CD4-positive, alpha-beta T cell treated with Interleukin-2 at 100 ng/mL for 4 hours (primary cell): ENCODE data around the gene POLA2.
"Not testable (repeated sequence)": the region's sequence is repeated elsewhere in the genome, so short reads cannot be mapped to it uniquely, and the experiment has no call there.

ENCODE experiments used
- DNase-seq: peaks from one replicate; pipeline ENCODE4 v3.0.0-alpha.2; 2020; ENCODE audit warnings: low spot score

Gene POLA2

DNA sequence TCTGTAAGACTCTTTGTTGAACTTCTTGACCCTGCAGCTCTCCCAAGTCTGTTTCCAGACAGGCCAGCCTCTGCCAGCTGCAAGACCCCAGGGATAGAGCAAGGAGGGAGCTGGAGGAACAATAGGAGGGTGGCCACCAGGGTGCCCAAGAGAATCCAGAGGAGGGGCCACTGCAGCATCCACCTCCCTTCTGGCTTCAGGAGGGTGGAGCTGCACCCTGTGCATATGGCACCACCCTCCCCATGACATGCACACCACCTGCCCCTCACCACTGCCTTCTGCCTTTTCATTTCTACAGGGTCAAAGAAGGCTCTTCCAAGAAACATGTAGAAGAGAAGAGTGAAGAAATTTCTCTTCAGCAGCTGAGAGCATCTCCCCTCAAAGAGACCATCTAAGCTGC is 20.1 kb upstream of the POLA2 start:
- DNase-seq = no peak

DNA sequence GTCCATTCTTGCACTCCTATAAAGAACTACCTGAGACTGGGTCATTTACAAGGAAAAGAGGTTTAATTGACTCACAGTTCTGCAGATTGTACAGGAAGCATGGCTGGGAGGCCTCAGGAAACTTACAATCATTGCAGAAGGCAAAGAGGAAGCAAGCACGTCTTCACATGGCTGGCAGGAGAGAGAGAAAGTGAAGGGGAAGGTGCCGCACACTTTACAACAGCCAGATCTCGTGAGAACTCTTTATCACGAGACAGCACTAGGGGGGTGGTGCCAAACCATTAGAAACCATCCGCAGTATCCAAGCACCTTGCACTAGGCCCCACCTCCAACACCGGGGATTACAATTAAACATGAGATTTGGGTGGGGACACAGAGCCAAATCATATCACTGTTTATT is 19.4 kb upstream of the POLA2 start:
- no peak for DNase-seq

DNA sequence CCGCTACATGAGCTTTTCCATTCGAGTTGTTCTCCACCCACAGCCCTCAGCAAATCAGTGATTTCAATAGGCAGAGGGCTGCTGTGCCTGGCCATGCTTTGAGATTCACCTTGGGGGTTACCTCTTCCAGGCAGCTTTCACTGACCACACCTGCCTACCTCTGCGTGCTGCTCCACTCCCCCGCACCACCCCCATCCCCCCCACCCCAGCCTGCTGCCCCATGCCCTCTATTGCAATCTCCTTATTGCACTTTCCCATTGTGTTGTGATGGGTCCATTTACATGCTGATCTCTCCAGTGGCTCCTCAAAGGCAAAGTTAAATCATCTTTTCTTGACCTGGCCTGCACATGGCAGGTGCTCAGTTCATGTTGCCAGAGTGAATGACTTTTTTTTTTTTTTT is 18.0 kb upstream of the POLA2 start:
- no peak for DNase-seq

DNA sequence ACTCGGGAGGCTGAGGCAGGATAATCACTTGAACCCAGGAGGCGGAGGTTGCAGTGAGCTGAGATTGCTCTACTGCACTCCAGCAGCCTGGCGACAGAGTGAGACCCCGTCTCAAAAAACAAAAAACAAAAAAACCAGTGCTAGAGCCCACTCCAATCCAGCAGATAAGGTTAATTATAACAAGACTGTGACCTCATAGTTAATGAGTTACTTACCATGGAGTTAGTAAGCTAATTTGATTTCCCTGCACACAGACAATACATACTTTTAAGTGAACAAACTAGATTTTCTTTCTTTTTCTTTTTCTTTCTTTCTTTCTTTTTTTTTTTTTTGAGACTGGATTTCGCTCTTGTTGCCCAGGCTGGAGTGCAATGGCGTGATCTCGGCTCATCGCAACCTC is 16.7 kb upstream of the POLA2 start:
- DNase-seq = not testable (repeated sequence)

DNA sequence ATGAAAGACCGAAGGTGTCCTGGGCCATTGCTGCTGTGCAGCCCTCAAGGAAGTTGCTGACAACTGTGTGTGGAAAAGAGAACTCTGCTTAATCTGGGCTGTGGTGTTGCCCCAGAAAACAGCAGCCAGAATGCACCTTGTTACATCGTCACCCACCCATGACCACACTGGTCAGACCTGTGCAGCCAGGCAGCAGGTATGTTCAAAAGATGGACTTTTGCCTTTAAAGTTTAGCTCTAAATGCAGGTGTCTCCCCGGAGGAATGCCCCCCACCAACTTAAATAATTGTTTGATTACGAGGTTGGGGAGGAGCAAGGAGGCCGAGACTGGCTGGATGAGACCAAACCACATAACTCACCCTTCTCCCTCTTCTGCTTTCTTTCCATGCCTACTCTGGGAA is 15.3 kb upstream of the POLA2 start:
- no peak for DNase-seq

DNA sequence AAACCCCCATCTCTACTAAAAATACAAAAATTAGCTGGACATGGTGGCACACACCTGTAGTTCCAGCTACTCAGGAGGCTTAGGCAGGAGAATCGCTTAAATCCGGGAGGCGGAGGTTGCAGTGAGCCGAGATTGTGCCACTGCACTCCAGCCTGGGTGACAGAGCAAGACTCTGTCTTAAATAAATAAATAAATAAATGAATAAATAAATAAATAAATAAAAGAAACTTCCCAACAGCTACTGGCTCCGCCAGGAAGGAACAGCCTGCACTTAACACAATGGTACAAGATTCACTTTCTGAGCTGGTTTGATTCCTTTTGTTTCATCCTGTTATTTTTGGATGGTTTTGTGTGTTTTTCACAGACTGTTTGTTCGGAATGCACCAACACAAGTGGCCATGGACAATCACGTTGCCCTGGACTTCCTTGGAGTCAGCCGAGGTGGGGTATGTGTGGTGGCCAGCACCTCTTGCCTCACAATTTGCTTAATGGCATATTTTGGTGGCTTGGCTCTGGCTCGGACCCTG is 13.5 kb upstream of the POLA2 start:
- DNase-seq = not testable (repeated sequence)

DNA sequence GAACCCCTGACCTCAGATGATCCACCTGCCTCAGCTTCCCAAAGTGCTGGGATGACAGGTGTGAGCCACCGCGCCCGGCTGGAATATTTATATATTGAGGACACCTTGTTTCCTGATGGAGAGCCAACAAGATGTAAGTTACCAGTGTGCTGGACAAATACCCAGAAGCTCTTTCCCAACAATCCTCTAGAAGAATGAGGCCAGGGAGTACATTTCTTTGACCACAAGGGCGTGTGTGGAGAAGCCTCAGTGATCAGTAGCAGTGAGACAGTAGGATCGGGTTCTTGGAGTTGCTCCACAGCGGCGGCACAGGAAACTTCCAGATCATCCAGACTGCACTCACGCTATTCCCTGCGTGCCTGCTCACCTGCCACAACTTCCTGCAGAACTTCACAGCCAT is 10.3 kb upstream of the POLA2 start:
- no peak for DNase-seq

DNA sequence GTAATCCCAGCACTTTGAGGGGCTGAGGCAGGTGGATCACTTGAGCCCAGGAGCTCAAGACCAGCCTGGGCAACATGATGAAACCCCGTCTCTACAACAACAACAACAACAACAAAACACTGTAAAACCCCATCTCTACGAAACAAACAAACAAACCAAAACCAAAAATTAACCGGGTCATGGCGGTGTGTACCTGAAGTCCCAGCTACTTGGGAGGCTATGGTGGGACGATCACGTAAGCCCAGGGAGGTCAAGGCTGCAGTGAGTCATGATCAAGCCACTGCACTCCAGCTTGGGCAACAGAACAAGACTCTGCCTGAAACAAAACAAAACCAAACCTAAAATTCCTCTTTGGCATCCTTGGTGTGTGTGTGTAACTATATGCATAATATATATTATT is 7.0 kb upstream of the POLA2 start:
- DNase-seq = no peak

DNA sequence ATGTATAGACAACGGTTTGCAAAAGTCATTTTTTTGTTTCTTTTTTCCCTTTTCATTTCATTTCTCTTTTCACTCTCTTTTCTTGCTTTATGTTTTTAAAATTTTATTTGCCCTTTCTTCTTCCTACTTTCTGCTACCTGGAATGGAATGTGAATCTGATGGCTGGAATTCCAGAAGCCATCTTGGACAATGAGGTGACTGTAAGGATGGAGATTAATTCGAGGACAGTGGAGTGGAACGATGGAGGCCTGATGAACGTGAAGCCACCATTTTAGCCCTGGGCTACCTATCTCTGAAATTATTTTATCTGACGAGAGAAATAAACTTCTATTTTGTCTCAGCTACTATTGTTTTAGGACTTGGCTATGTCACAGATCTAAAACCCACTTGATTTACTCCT is 2.8 kb upstream of the POLA2 start:
- no peak for DNase-seq

DNA sequence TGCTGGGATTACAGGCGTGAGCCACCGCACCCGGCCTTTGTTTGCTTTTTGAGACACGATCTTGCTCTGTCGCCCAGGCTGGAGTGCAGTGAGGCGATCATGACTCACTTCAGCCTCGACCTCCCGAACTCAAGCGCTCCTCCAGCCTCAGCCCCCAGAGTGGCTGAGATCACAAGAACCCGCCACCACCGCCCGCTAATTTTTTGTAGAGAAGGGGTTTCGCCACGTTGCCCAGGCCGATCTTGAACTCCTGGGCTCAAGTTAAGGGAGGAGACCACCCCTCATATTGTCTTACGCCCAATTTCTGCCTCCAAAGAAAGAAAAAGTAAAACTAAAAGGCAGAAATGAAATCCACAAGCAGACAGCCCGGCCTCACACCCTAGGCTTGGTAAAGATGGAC is 1.5 kb upstream of the POLA2 start:
- no peak for DNase-seq

DNA sequence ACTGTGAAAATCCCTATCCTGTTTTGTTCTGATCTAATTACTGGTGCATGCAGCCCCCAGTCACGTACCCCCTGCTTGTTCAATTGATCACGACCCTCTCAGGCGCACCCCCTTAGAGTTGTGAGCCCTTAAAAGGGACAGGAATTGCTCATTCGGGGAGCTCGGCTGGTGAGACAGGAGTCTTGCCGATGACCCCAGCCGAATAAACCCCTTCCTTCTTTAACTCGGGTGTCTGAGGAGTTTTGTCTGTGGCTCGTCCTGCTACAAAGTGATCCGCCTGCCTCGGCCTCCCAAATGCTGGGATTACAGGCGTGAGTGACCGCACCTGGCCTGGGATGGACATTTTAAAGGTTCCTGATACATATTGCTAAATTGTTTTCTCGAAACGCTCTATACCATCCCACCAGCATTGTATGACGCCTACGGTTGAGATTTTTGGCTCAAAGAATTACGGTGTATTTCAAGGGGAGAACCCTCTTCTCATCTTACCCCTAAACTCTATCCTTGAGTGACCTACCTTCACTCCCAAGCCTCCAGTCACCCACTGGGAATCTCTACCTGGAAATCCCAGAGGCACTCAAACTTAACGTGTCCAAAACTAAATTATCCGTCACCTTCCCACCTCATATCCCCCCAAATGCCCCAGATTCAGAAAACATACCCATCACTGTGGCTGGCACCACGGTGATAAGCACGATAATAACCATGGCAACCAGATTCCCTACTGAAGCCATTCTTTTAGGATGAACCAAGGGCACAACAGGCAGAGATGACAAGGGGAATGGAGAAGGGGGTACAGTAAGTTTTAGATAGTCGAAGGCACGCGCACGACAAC is 789 bp upstream of the POLA2 start:
- DNase-seq = no peak

DNA sequence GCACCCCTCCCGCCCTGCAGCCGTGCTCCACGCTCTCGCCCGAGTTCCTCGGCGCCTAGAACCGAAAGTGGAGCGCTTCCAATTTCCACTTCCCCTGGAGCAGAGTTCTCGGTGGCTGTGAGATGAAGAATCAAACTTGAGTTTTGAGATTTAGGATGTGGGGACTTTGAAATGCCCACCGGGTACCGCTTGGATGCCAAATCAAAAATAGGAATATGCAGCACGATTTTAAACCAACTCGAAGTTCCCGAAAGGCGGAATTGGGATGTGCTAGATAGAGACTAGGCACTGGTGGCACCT is 569 bp downstream of the POLA2 start:
- no peak for DNase-seq

DNA sequence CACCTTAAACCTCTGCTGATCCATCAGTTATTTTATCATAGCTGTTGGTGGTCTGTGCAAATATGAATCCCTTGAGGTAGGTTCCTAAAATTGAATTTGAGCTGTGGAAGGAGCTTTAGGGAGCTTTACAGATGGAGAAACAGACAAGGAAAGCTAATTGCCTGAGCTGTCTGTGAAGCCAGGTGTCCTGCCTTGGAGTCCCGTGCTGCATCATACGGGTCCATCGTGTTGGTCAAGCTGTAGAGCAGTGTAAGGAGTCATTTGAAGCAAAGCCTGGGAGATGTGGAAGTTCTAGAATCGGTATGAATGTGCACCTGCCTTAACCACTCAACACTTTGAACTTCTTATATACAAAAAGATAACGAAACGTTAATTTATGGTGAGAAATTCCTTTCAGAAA is 1.0 kb downstream of the POLA2 start:
- no peak for DNase-seq

DNA sequence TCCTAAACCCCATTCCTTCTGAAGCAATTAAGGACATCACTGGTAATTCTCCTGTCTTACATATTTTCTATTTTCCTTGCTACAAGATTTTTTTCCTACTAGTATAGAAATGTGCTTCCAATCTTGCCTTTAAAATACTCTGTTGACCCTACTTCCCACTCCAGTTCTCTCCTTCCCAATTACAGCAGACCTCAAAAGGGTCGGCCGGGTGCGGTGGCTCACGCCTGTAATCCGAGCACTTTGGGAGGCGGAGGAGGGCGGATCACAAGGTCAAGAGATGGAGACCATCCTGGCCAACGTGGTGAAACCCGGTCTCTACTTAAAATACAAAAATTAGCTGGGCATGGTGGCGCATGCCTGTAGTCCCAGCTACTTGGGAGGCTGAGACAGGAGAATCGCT is 3.0 kb downstream of the POLA2 start:
- DNase-seq = not testable (repeated sequence)

DNA sequence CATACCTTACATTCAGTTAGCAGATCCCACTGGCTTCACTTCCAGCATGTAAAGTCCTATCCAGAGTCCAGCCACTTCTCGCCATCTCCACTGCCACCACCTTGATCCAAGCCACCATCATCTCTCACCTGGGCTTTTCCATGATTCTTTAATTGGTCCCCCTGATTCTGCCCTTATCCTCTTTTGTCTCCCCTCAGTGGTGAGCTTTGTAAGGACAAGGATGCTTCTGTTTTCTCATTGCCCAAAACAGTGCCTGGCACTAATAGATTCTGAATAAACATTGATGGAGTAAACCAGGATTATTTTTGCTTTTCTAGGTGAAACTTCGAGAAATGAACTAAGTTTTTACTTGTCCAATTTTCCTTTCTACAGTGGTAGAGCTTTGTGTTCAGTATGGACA is 4.4 kb downstream of the POLA2 start:
- no peak for DNase-seq

DNA sequence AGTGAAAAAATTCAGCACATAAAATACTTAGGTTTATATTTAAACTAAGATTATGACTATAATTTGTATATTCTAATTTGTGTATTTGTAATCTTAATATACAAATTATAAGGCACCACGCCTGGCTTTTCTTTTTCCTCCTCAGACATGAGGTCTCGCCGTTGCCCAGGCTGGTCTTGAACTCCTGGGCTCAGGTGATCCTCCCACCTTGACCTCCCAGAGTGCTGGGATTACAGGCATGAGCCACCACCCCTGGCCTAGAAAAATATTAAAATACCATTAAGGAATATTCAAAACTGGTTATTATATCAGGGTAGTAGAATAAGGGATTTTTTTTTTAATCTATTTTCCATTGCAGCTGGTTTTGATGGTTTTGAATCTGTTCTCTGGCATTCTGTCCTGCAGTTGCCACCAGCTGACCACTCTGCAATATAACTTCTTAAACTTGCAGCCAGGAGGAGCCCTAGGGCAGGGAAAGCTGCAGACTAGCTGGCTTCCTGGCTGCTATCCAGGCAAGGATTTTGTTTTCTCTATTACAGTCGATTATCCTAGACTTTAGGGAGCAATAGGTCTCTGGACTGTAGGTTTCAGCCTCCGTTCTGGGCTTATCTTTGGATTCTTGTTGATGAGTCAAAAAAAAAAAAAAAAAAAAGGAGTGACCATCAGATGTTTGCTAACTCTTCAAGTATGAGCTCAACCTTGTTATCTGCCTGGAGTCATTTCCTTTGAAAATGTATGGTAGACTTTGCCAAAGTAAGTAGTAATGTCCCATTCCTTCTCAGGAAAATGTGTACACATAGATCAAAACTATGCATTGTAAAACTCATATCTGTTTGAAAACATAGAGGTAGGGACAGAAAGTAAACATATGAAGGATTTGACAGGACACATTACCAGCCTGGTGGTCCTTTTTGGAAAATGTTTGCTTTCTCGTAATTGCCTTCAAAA is 13.2 kb downstream of the POLA2 start:
- DNase-seq = peak; percentile 41

DNA sequence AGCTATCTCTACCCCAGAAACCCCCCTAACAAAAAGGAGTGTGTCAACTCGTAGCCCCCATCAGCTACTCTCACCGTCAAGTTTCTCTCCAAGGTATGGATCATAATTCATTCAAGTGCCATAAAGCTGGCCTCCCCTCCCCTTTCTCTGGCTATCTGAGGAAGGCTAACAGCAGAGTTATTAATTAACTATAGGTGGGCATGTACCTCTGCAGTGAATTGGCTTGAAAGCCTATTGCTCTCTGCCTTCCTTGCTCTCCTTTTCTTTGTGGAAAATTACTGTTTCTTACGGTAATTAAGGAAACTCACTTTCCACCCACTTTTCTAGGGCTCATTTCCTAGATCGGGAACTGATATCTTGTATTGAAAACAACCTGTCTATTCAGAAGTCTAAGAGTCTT is 14.1 kb downstream of the POLA2 start:
- DNase-seq = no peak

DNA sequence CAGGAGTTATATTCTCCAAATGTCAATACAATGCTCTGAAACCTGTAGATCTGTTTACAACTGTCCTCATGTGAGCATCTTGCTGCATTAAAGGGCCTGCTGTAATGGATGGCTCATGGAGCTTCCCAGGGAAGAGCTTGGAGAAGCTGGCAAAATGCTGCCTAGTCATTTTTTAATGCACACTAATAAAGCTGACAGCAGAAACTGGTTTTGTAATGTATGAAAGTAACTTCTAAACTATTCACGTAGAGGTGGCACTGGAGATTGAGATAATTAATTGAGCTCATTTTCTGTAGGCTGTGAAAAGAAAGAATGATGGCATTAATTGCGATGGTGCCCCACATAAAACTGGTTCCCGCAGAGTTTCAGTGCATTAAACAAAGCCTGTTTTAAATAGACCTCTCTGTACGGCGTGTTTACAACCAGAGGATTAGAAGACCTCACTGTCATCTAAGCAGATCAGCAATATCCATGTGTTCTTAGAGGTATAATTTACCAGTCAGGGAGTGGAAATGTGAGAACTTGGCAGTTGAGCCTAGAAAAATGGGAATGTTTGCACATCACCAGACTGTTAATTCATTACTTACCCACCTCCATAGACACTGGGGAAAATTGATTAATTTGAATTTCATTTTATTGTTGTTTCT is 16.0 kb downstream of the POLA2 start:
- no peak for DNase-seq

DNA sequence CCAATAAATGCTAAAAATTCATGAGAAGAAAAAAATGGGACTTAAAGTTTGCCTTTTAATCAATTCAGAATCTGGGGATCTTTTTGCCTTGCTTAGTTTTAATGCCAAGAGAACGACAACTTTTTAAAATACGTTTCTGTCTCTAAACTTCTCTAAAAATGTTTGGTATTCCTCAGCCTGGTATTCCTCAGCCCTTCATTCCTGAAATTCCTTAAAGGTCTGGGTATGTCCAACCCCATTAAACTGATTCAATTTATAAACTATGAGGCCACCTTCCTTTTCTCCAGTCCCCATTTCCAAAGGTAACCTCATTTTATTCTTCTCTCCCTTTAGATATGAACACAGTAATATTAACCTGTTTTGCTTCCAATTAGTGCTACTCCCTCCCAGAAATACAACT is 16.6 kb downstream of the POLA2 start:
- no peak for DNase-seq

DNA sequence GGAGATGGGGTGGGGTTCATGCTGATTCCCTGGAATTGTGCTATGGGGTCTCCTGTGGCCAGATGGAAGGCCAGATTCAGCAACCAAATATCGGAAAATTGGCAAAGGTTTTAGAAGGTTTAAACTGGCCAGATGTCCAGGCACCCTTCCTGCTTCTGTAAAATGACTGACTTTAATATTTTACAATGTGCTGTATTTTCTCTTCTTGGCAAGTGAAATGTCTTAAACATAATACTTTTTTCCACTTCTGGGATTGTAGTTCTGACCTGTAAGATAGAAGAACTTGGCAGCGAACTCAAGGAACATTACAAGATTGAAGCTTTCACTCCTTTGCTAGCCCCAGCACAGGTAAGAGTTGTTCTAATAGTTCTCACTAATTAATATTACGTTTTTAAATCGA is 17.5 kb downstream of the POLA2 start:
- no peak for DNase-seq

DNA sequence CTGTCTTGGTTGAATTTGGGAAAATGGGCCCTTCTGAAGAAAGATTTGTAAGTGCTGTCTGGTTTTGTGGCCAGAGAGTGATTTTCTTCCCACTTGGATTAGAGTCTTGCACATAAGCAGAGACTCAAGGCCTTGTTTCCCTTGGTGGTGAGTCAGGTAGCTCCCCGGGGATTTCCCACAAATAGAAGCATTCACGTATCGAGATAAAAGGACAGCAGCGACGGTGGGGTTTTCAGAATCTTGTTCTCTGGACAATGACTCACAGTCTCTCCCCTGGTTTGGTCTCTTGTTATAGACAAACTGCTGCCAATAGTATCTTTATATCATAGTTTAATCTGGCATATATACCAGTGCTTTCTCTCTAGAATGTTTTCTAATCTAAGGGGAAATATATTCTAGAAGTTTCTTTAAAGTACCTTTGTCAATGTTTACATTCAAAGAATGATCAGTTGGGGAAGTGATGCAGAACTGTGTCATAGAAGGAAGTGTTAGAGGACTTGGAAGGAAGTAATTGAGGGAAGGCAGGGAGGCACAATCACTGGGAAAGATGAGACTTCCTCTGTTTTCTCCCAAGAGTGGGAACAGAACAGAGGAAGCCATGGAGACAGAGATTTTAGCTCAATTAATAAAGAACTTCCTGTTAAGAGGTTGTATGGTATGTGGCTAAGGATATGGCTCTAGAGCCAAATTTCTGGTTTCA is 18.1 kb downstream of the POLA2 start:
- peak; percentile 62 for DNase-seq

DNA sequence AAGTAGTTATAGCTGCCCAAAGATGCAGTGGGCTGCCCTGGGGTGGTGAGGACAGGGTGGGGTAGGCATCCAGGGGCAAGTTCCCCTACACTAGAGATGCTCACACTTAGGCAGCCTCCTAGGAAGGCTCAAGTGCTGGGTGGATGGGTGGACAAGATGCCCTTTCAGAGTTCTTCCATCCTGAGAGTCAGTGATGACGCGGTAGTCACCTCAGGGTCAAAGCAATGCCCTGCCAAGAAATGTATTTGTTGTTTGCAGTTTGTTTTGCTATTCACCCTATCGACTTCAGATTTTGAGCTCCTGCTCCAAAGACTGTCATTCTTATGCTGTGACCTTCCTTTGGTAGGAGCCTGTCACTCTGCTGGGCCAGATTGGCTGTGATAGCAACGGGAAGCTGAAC is 18.9 kb downstream of the POLA2 start:
- DNase-seq = no peak
